Gastroesophageal sphincter (tissue), 3 donors: ENCODE data around the gene PTK7.

Source experiments
- CTCF ChIP-seq, 4 experiments: fragments of 200-600 bp in 2 of 4; fragments of 450-650 bp in 2 of 4; sonication (generic) in 1 of 4; IDR thresholded peaks; one replicate each; pipeline ENCODE4 v1.5.1; 2017 to 2019; ENCODE audit warnings: antibody characterized with exemption in 4 of 4, mild to moderate bottlenecking in 2 of 4, moderate library complexity in 2 of 4
- EP300 ChIP-seq: sonication (generic); formaldehyde crosslinking; IDR thresholded peaks from one replicate; pipeline ENCODE4 v1.6.1; 2017; ENCODE audit warnings: antibody characterized with exemption, mild to moderate bottlenecking
- POLR2A ChIP-seq, 2 donors: fragments of 450-650 bp; IDR thresholded peaks; one replicate each; pipeline ENCODE4 v1.6.1; 2017; ENCODE audit warnings: antibody characterized with exemption in 2 of 2, mild to moderate bottlenecking in 2 of 2, moderate library complexity in 1 of 2

- no peak for TF ChIP-seq CTCF (IDR thresholded peaks at IDR 0.05)
- no peak for TF ChIP-seq POLR2A (IDR thresholded peaks at IDR 0.05)
- no peak for TF ChIP-seq EP300
These were observed 31.4 kb downstream of the PTK7 start for GRCh38 chr6:43107344-43108062.
